ENCODE results near the gene SCNN1A.

DNA sequence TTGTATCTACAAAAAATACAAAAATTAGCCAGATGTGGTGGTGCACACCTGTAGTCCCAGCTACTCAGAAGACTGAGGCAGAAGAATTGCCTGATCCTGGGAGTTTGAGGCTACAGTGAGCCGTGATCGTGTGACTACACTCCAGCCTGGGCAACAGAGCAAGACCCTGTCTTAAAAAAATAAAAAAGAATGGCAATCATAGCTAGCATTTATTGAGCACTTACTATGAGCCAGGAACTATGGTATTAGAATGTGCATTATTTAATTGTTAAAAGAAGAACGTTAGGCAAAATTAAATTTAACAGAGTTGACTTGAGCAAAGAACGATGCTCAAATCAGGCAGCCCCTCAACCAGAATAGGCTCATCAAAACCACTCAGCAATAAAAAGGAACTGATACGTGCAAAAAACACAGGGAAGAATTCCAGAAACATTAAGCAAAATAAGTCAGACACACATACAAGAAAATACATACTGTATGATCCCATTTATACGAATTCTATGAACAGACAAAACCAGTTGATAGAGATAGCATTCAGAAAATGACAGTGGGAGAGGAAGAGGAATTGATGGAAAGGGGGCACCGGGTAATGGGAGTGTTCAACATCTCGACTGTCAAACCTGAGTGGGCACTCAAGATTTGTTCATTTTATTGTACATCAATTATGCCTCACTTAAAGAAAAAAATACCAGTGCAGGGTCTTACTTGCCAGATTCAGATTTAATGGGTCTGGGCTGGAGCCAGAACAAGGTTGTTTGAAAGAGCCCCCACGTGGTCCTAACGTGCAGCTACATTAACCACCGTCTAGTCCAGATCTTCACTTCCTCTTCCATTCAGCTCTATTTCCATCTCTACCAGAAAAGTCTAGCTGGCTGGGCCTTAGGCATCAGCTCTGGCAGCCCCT lies 8.0 kb downstream of the SCNN1A start:
- TF ChIP-seq SMARCC2 (IDR thresholded peaks at IDR 0.05) (no peak), POLR2AphosphoS5 (IDR thresholded peaks at IDR 0.05; ENCODE audit: low read depth, low read length) (no peak), SMARCE1 (IDR thresholded peaks at IDR 0.05; ENCODE audit: borderline replicate concordance) (no peak), IRF9 (CRISPR knock-in tag; IDR thresholded peaks at IDR 0.05; ENCODE audit: borderline replicate concordance) (no peak)
- TF ChIP-seq, protein P1, sequence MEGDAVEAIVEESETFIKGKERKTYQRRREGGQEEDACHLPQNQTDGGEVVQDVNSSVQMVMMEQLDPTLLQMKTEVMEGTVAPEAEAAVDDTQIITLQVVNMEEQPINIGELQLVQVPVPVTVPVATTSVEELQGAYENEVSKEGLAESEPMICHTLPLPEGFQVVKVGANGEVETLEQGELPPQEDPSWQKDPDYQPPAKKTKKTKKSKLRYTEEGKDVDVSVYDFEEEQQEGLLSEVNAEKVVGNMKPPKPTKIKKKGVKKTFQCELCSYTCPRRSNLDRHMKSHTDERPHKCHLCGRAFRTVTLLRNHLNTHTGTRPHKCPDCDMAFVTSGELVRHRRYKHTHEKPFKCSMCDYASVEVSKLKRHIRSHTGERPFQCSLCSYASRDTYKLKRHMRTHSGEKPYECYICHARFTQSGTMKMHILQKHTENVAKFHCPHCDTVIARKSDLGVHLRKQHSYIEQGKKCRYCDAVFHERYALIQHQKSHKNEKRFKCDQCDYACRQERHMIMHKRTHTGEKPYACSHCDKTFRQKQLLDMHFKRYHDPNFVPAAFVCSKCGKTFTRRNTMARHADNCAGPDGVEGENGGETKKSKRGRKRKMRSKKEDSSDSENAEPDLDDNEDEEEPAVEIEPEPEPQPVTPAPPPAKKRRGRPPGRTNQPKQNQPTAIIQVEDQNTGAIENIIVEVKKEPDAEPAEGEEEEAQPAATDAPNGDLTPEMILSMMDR (CRISPR knock-in tag; IDR thresholded peaks at IDR 0.05), result peak; percentile 69

All from HepG2 (cell line).